GM23248 (cell line): ENCODE results near the gene GPR132.

Source experiments
- EZH2 ChIP-seq: fragments of 200-600 bp; sonication (generic); IDR thresholded peaks from 2 replicates; pipeline ENCODE4 v1.6.1; 2018; ENCODE audit warnings: antibody characterized with exemption, mild to moderate bottlenecking; ENCODE audit not compliant: insufficient read depth, poor library complexity, severe bottlenecking
- EZH2phosphoT487 ChIP-seq: fragments of 200-600 bp; sonication (generic); IDR thresholded peaks from 2 replicates; pipeline ENCODE4 v1.6.1; 2018; ENCODE audit warnings: antibody characterized with exemption, moderate library complexity, mild to moderate bottlenecking, low read depth; ENCODE audit not compliant: insufficient read depth

DNA sequence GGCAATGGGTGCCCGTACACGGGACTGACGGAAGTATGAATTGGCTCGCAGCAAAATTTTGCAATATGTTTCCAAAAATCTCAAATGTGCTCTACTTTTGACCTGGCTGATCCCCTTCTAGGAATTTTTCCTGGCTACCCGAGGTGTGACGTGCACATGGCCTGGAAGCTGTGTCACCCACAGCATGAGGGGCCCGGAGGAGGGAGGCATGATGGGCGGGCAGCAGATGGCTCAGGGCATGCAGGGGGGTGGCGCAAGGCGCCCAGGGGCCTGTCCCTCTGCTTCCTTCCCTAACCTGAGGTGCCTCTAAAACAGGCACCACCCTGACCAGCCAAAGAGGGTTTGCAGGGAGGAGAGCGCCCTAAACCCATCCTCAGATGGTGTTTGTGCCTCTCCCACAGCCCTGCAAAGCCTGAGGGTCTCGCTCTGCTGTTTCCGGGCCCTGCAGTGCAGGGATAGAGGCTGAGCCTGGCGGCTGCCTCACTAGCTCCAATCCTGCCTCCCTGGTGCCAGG, 6.7 kb downstream of the GPR132 start:
- TF ChIP-seq EZH2 (no peak), EZH2phosphoT487 (no peak)
